Right atrium auricular region (tissue), 2 donors: ENCODE results near the gene RAPGEFL1. TPM values are rescaled to one million over a fixed set of nuclear protein-coding genes. Genes with fewer than 3 reads are reported as not detected.
A peak's percentile ranks its signal among the peaks of the same experiment; 100 is the strongest.

Experiments used
- DNase-seq: peaks from one replicate; pipeline ENCODE4 v3.0.0-alpha.2; 2019; ENCODE audit warnings: low spot score
- H3K27ac ChIP-seq, 2 donors: fragments of 200-600 bp; sonication (generic); 1 replicate in 1 of 2; 2 replicates in 1 of 2; pipeline ENCODE4 v1.5.1; 2016 to 2019
- H3K27me3 ChIP-seq, 2 donors: fragments of 200-600 bp; sonication (generic); one replicate each; pipeline versions ENCODE4 v1.5.1 to v1.6.0; 2017 to 2019
- H3K36me3 ChIP-seq: fragments of 200-600 bp; sonication (generic); one replicate; pipeline ENCODE4 v1.5.1; 2016
- H3K4me1 ChIP-seq, 2 donors: fragments of 200-600 bp; sonication (generic); one replicate each; pipeline versions ENCODE4 v1.5.1 to v1.6.0; 2017 to 2019
- H3K4me3 ChIP-seq, 2 donors: fragments of 200-600 bp; sonication (generic); 1 replicate in 1 of 2; 2 replicates in 1 of 2; pipeline ENCODE4 v1.5.1; 2017 to 2019; ENCODE audit warnings: mild to moderate bottlenecking in 1 of 2, moderate library complexity in 1 of 2
- H3K9me3 ChIP-seq, 2 donors: fragments of 200-600 bp; sonication (generic); one replicate each; pipeline ENCODE4 v1.5.1; 2019
- CTCF ChIP-seq, 2 donors: fragments of 200-600 bp; sonication (generic); IDR thresholded peaks; one replicate each; pipeline ENCODE4 v1.5.1; 2019; ENCODE audit warnings: antibody characterized with exemption in 2 of 2
- total RNA-seq, 2 donors: library from RNA; depleted of rRNA; stranded (reverse); fragments of >200 nt; gene quantifications; one replicate each; pipeline ENCODE4 v1.1.0, GENCODE V29; 2016

The RAPGEFL1 gene
- total RNA-seq, 2 donors from 2014 or later, result 1.6 to 2.9 TPM

- no peak overlapping the region for H3K4me3 ChIP-seq
These were observed 2.8 kb upstream of the RAPGEFL1 start for GRCh38 chr17:40174514-40174913.

GRCh38 chr17:40175928-40176753 is 1.1 kb upstream of the RAPGEFL1 start:
- Histone ChIP-seq H3K9me3 (no peaks in the 10 kb centered on the region), H3K4me3 (no peak overlapping the region), H3K27ac (no peak overlapping the region), H3K36me3 (peaks cover 19% of the 10 kb centered on the region), H3K27me3 (no peaks in the 10 kb centered on the region), H3K4me1 (peaks cover 0 to 22% of the 10 kb centered on the region in 2 donors)
- TF ChIP-seq CTCF (IDR thresholded peaks at IDR 0.05), result no peak
- DNase-seq, result no peak

More at GRCh38 chr17:40174514-40174913, 2.8 kb upstream of the RAPGEFL1 start:
- DNase-seq, result no peak
- TF ChIP-seq CTCF (IDR thresholded peaks at IDR 0.05), result no peak
- Histone ChIP-seq H3K36me3 (peaks cover 36% of the 10 kb centered on the region), H3K9me3 (no peaks in the 10 kb centered on the region), H3K27ac (no peak overlapping the region), H3K4me1 (peaks cover 0 to 19% of the 10 kb centered on the region in 2 donors), H3K27me3 (no peaks in the 10 kb centered on the region)

- Histone ChIP-seq H3K36me3 (peaks cover 13% of the 10 kb centered on the region), H3K4me1 (peaks cover 0 to 22% of the 10 kb centered on the region in 2 donors), H3K4me3 (peak overlapping the region in 1 of 2 donors; percentile 61), H3K27ac (no peak overlapping the region), H3K27me3 (no peaks in the 10 kb centered on the region), H3K9me3 (no peaks in the 10 kb centered on the region)
- DNase-seq, result no peak
- TF ChIP-seq CTCF (IDR thresholded peaks at IDR 0.05), result no peak
These were observed 538 bp upstream of the RAPGEFL1 start for GRCh38 chr17:40176754-40177110.

GRCh38 chr17:40178021-40178601 is 841 bp downstream of the RAPGEFL1 start:
- peak overlapping the region; percentile 36 to 61 for H3K4me3 ChIP-seq
- peak overlapping the region in 1 of 2 donors; percentile 22 for H3K27ac ChIP-seq

GRCh38 chr17:40178660-40179059 is 1.4 kb downstream of the RAPGEFL1 start:
- Histone ChIP-seq H3K27ac (no peak overlapping the region), H3K4me3 (no peak overlapping the region), H3K9me3 (no peaks in the 10 kb centered on the region), H3K4me1 (peaks cover 0 to 22% of the 10 kb centered on the region in 2 donors), H3K27me3 (no peaks in the 10 kb centered on the region), H3K36me3 (peaks cover 5% of the 10 kb centered on the region)
- no peak for TF ChIP-seq CTCF (IDR thresholded peaks at IDR 0.05)
- DNase-seq, result no peak

More at GRCh38 chr17:40178021-40178601, 841 bp downstream of the RAPGEFL1 start:
- H3K36me3 ChIP-seq, result peaks cover 5% of the 10 kb centered on the region
- H3K27me3 ChIP-seq, result no peaks in the 10 kb centered on the region
- peaks cover 0 to 22% of the 10 kb centered on the region in 2 donors for H3K4me1 ChIP-seq
- no peaks in the 10 kb centered on the region for H3K9me3 ChIP-seq
- DNase-seq, result no peak
- no peak for TF ChIP-seq CTCF (IDR thresholded peaks at IDR 0.05)
